Muscle of back (tissue), 13 donors: Measurements from ENCODE around the gene SEPTIN3. TPM values are rescaled to one million over a fixed set of nuclear protein-coding genes. Genes with fewer than 3 reads are reported as not detected.

Experiments used
- DNase-seq, 3 donors: peaks; one replicate each; pipeline versions ENCODE4 v3.0.0 to v3.0.0-alpha.2; 2013
- long read RNA-seq, 9 donors: transcript quantifications; one replicate each; lab custom pipeline, GENCODE V29; 2026
- polyA plus RNA-seq, 10 donors: library from polyadenylated mRNA; unstranded; fragments of 120-200 nt; gene quantifications; one replicate each; pipeline ENCODE4 v1.2.1, GENCODE V29; 2013; ENCODE audit not compliant: insufficient read length in 10 of 10

SEPTIN3 gene
- polyA plus RNA-seq, result 1 to 10 TPM in 6 of 10 donors, under 1 TPM in 4; 0.68 to 2.9 (median 1.1) TPM
- long read RNA-seq, donor 1, result 0 reads
- long read RNA-seq, donor 2, result 0 reads
- long read RNA-seq, donor 3, result 0 reads
- long read RNA-seq, donor 4, result 0 reads
- long read RNA-seq, donor 5, result 0 reads
- long read RNA-seq, donor 6, partial matches to known transcripts, result 5 of 6 reads
- long read RNA-seq, donor 6, other reads (novel, unspliced or antisense), result 0 of 6 reads
- long read RNA-seq, donor 7, partial matches to known transcripts, result 0 of 1 reads
- long read RNA-seq, donor 7, other reads (novel, unspliced or antisense), result 0 of 1 reads
- long read RNA-seq, donor 8, result 0 reads
- long read RNA-seq, donor 9, result 0 reads

GRCh38 chr22:41969110-41969646 lies at the start of gene SEPTIN3:
Gene SEPTIN3 (plus strand): TSS chr22:41969443. CDS start chr22:41971493, 2,050 bp downstream.
- no peak for DNase-seq

DNA sequence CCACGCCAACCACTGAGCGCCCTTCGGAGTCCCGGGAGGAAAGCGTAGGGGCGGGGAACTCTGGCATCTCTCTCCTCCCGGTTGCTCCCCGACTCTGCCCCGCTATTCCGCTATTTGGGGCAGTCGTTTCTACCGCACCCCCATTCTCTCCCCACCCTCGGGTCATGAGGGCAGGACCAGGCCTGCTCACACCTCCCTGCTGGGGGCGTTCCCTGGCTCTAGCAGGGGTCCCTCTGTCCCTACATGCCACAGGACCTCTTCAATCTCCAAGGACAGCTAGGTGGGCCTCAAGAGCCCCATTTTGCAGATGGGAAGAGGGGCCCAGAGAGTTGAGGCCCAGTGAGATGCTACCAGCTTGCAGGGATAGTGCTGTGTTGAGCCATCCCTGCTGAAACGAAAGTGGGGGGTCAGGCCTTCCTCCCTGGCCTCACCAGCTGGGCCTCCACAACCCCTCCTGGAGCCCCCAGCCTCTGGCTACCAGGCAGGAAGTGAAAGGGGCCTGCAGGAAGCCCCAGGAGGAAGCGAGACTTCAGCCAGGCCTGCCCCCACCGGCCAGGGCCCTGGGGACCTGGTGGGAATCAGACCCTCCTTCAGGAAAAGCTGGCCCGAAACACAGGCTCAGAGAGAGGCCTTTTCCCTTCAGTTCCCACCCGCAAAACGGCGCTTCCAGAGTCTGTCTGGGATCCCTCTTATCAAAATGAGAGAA lies 48.8 kb upstream of the SEPTIN3 start:
- DNase-seq, result no peak

GRCh38 chr22:41922328-41922727 lies 46.9 kb upstream of the SEPTIN3 start:
- no peak for DNase-seq

DNA sequence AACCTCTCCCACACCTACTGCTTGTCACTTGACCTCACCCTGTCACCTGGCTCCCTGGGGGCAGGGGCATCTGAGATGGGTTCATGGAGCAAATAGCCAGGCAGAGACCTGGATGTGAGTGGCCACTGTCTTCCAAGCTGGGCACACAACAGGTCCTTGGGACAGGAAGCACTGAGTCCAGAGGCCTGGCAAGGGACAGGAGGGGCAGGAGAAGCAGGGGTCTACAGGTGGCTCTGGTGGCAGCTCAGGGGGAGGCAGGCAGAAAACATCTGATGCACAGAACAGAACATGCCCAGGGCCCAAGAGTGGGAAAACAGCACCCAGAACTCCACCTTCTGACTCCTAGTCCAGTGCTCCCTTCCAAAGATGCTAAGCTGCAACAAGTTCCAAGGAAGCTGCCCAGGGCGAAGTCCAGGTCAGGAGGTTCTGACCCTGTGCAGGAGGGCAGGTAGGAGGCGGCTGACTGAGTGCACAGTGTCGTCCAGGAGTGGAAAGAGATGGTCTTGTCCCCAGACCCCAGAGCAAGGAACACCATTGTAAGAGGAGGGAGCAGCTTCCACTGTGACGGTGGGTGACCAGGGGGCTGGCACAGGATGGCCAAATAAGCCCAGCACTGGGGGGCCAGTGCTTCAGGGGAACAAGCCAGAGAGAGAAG lies 46.2 kb upstream of the SEPTIN3 start:
- no peak for DNase-seq

GRCh38 chr22:41923595-41924276 lies 45.5 kb upstream of the SEPTIN3 start:
- no peak for DNase-seq

GRCh38 chr22:41925783-41926460 lies 43.3 kb upstream of the SEPTIN3 start:
- DNase-seq, result peak in 1 of 3 donors; percentile 71

GRCh38 chr22:41927813-41928212 lies 41.4 kb upstream of the SEPTIN3 start:
- no peak for DNase-seq

GRCh38 chr22:41928593-41929417 lies 40.4 kb upstream of the SEPTIN3 start:
- no peak for DNase-seq

- DNase-seq, result no peak
These were observed 39.8 kb upstream of the SEPTIN3 start for GRCh38 chr22:41929418-41929810.

DNA sequence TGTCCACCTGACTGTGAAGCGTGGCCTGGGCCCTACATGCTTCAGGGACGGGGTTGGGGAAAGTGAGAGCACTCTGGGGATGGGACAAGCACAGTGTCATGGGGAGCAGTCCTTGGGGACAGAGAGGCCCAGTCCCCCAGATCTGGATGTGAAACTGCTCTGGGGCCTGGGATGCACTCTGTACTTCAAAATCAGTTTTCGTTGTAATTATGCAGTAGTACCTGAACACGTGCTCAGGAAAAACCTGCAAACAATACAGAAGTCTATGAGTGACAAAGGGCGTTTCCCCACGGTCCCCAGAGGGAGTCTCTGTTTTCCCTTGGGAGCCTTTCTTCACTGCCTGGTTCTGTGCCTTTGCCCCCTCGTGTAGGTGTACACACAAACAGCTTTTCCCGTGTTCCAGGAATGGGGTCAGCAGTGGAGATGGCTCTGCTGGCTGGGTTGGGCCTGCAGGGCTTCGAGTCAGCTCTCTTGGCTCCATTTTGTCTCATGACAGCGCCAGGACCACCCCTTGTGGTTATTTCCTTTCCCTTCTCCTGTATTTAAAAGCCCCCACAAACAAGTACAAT lies 37.5 kb upstream of the SEPTIN3 start:
- no peak for DNase-seq

DNA sequence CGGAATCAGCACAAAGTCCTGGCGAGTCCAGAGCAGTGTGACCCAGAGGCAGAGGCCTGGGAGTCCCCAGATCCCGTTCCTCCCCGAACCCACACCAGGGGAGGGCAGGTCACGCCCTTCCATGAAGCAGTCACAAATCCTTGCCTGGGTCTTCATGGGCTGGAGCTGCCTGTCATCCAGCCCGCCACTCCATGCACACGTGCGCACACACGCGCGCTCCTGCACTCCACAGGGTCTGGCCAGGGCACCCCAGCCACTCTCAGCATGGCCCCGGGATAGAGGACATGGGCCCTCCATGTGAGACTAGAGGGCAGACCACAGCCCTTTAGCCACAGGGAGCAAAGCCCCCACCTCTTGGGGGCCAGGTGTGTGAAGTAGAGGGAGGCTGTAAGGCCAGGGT lies 36.9 kb upstream of the SEPTIN3 start:
- DNase-seq, result no peak

- no peak for DNase-seq
These were observed 35.6 kb upstream of the SEPTIN3 start for GRCh38 chr22:41933411-41934177.

GRCh38 chr22:41934284-41935014 lies 34.8 kb upstream of the SEPTIN3 start:
- no peak for DNase-seq

DNA sequence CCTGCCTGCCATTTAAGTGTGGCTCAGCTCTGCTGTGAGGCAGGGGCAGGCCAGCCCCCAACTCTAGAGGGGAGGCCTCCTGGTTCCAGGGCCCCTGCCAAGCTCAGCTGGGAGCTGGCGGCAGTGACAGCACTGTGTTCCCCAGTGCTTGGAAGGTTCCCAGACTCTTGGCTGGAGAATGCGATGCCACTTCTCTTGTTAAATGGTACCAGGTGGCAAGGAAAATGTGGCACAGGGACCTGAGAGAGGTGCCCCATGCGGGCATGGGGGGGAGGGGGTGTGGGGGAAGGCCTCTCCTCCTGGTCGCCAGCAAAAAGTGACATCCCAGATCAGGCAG lies 34.3 kb upstream of the SEPTIN3 start:
- no peak for DNase-seq

- no peak for DNase-seq
These were observed 33.7 kb upstream of the SEPTIN3 start for GRCh38 chr22:41935509-41935908.

- no peak for DNase-seq
These were observed 32.4 kb upstream of the SEPTIN3 start for GRCh38 chr22:41936894-41937169.

- no peak for DNase-seq
These were observed 29.0 kb upstream of the SEPTIN3 start for GRCh38 chr22:41939981-41940831.
